Measurements from ENCODE around the gene COL19A1.
A peak's percentile ranks its signal among the peaks of the same experiment; 100 is the strongest.
"Not testable (repeated sequence)": the region's sequence is repeated elsewhere in the genome, so short reads cannot be mapped to it uniquely, and the experiment has no call there.

Gene COL19A1

DNA sequence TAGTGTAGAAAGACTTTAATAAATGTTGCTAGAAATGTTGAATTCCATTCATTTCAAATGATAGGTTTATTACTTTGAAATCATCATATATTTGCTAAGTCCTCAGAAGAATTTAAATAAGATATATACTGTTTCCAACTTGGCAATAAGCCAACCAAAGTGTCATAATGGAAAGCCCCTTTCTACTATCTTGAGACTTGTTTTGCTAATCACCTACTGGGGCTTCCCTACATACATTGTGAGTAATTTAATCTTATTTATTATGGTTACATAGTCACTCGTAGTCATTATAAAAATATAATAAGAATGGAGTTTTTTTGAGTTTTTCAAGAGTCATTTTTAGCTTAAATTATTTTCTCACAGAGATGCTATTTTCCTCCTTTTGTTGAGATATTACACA, 20.7 kb downstream of the COL19A1 start:
- Histone ChIP-seq H3K36me3 (ENCODE audit: low read length) (no peaks in the 10 kb centered on the region), H3K4me2 (ENCODE audit: low read depth, low read length, poor library complexity, severe bottlenecking) (peak overlapping the region; percentile 32), H3K9me3 (ENCODE audit: insufficient read depth, low read length) (no peaks in the 10 kb centered on the region), H3F3A (ENCODE audit: insufficient read depth) (no peaks in the 10 kb centered on the region), H3K79me2 (ENCODE audit: insufficient read depth, low read length) (no peaks in the 10 kb centered on the region), H3K27me3 (ENCODE audit: low read length) (no peaks in the 10 kb centered on the region), H3K9me2 (replicated peaks; ENCODE audit: insufficient read depth, low read length) (no peaks in the 10 kb centered on the region), H4K20me1 (ENCODE audit: low read depth, low read length) (no peaks in the 10 kb centered on the region), H3K4me3 (ENCODE audit: insufficient read depth, low read length, poor library complexity, severe bottlenecking) (no peak overlapping the region), H2AFZ (ENCODE audit: low read depth, low read length, severe bottlenecking) (no peak overlapping the region), H3K27ac (ENCODE audit: low read depth, low read length) (peak overlapping the region; percentile 8), H3K9ac (ENCODE audit: low read length) (no peak overlapping the region)
- TF ChIP-seq CTCF (IDR thresholded peaks at IDR 0.05; ENCODE audit: insufficient read depth, low read length, poor library complexity, severe bottlenecking): no peak
- TF ChIP-seq EZH2phosphoT487 (conservative IDR thresholded peaks at IDR 0.05; ENCODE audit: low read length): no peak

- Histone ChIP-seq H3K9me2 (replicated peaks; ENCODE audit: insufficient read depth, low read length) (no peaks in the 10 kb centered on the region), H3K9me3 (ENCODE audit: insufficient read depth, low read length) (no peaks in the 10 kb centered on the region), H3K27me3 (ENCODE audit: low read length) (no peaks in the 10 kb centered on the region), H3K36me3 (ENCODE audit: low read length) (no peaks in the 10 kb centered on the region), H3K9ac (ENCODE audit: low read length) (no peak overlapping the region), H3K27ac (ENCODE audit: low read depth, low read length) (peak overlapping the region; percentile 8), H3K4me2 (ENCODE audit: low read depth, low read length, poor library complexity, severe bottlenecking) (peak overlapping the region; percentile 32), H3K4me3 (ENCODE audit: insufficient read depth, low read length, poor library complexity, severe bottlenecking) (no peak overlapping the region), H4K20me1 (ENCODE audit: low read depth, low read length) (no peaks in the 10 kb centered on the region), H3F3A (ENCODE audit: insufficient read depth) (no peaks in the 10 kb centered on the region), H2AFZ (ENCODE audit: low read depth, low read length, severe bottlenecking) (no peak overlapping the region), H3K79me2 (ENCODE audit: insufficient read depth, low read length) (no peaks in the 10 kb centered on the region)
- TF ChIP-seq EZH2phosphoT487 (conservative IDR thresholded peaks at IDR 0.05; ENCODE audit: low read length) (no peak), CTCF (IDR thresholded peaks at IDR 0.05; ENCODE audit: insufficient read depth, low read length, poor library complexity, severe bottlenecking) (no peak)
Measured at GRCh38 chr6:69887714-69888345, 21.5 kb downstream of the COL19A1 start.

- no peak overlapping the region for H3K4me2 ChIP-seq (ENCODE audit: low read depth, low read length, poor library complexity, severe bottlenecking)
- no peaks in the 10 kb centered on the region for H3K27me3 ChIP-seq (ENCODE audit: low read length)
- no peak for TF ChIP-seq CTCF (IDR thresholded peaks at IDR 0.05; ENCODE audit: insufficient read depth, low read length, poor library complexity, severe bottlenecking)
- no peak for TF ChIP-seq EZH2phosphoT487 (conservative IDR thresholded peaks at IDR 0.05; ENCODE audit: low read length)
- no peaks in the 10 kb centered on the region for H3F3A ChIP-seq (ENCODE audit: insufficient read depth)
- no peaks in the 10 kb centered on the region for H3K9me3 ChIP-seq (ENCODE audit: insufficient read depth, low read length)
- no peaks in the 10 kb centered on the region for H3K79me2 ChIP-seq (ENCODE audit: insufficient read depth, low read length)
- H4K20me1 ChIP-seq (ENCODE audit: low read depth, low read length): no peaks in the 10 kb centered on the region
- H3K4me3 ChIP-seq (ENCODE audit: insufficient read depth, low read length, poor library complexity, severe bottlenecking): no peak overlapping the region
- no peaks in the 10 kb centered on the region for H3K9me2 ChIP-seq (replicated peaks; ENCODE audit: insufficient read depth, low read length)
- no peak overlapping the region for H3K9ac ChIP-seq (ENCODE audit: low read length)
- no peak overlapping the region for H3K27ac ChIP-seq (ENCODE audit: low read depth, low read length)
- no peaks in the 10 kb centered on the region for H3K36me3 ChIP-seq (ENCODE audit: low read length)
- H2AFZ ChIP-seq (ENCODE audit: low read depth, low read length, severe bottlenecking): no peak overlapping the region
Measured at GRCh38 chr6:69888482-69889233, 22.3 kb downstream of the COL19A1 start.

GRCh38 chr6:69889234-69889974, 23.0 kb downstream of the COL19A1 start:
- not testable (repeated sequence) for H3K4me2 ChIP-seq (ENCODE audit: low read depth, low read length, poor library complexity, severe bottlenecking); H3K36me3 ChIP-seq (ENCODE audit: low read length); H3K4me3 ChIP-seq (ENCODE audit: insufficient read depth, low read length, poor library complexity, severe bottlenecking); H3K79me2 ChIP-seq (ENCODE audit: insufficient read depth, low read length); H3K9me3 ChIP-seq (ENCODE audit: insufficient read depth, low read length); H3F3A ChIP-seq (ENCODE audit: insufficient read depth); H2AFZ ChIP-seq (ENCODE audit: low read depth, low read length, severe bottlenecking); H4K20me1 ChIP-seq (ENCODE audit: low read depth, low read length); H3K27me3 ChIP-seq (ENCODE audit: low read length); H3K9me2 ChIP-seq (replicated peaks; ENCODE audit: insufficient read depth, low read length); H3K9ac ChIP-seq (ENCODE audit: low read length); H3K27ac ChIP-seq (ENCODE audit: low read depth, low read length)

- H3K36me3 ChIP-seq (ENCODE audit: low read length); H3K4me3 ChIP-seq (ENCODE audit: insufficient read depth, low read length, poor library complexity, severe bottlenecking); H3K9me2 ChIP-seq (replicated peaks; ENCODE audit: insufficient read depth, low read length); H4K20me1 ChIP-seq (ENCODE audit: low read depth, low read length); H3K27ac ChIP-seq (ENCODE audit: low read depth, low read length); H3K9me3 ChIP-seq (ENCODE audit: insufficient read depth, low read length); H3K27me3 ChIP-seq (ENCODE audit: low read length); H3F3A ChIP-seq (ENCODE audit: insufficient read depth); H3K79me2 ChIP-seq (ENCODE audit: insufficient read depth, low read length); H2AFZ ChIP-seq (ENCODE audit: low read depth, low read length, severe bottlenecking); H3K9ac ChIP-seq (ENCODE audit: low read length); H3K4me2 ChIP-seq (ENCODE audit: low read depth, low read length, poor library complexity, severe bottlenecking): not testable (repeated sequence)
Measured at GRCh38 chr6:69892561-69892960, 26.2 kb downstream of the COL19A1 start.

Data from SU-DHL-6 (cell line).